ENCODE results near the gene EFEMP2.

The EFEMP2 gene

GRCh38 chr11:65821107-65821506 is 51.5 kb downstream of the EFEMP2 start:
- no peak for DNase-seq (ENCODE audit: low spot score)

GRCh38 chr11:65817835-65818680 is 54.5 kb downstream of the EFEMP2 start:
- peak; percentile 84 for DNase-seq (ENCODE audit: low spot score)

- no peak for DNase-seq (ENCODE audit: low spot score)
Observed at GRCh38 chr11:65817312-65817834, 55.2 kb downstream of the EFEMP2 start.

- no peak for DNase-seq (ENCODE audit: low spot score)
Observed at GRCh38 chr11:65816696-65817095, 55.9 kb downstream of the EFEMP2 start.

Data from HuH-7 (cell line).